ENCODE data around the gene SLC8B1.
A peak's percentile ranks its signal among the peaks of the same experiment; 100 is the strongest.

SLC8B1 gene

GRCh38 chr12:113334786-113335539, at the start of gene SLC8B1:
Gene SLC8B1 (minus strand): TSS chr12:113335109. CDS start chr12:113332878, 2,231 bp downstream.
- DNase-seq (ENCODE audit: low spot score): peak; percentile 99

GRCh38 chr12:113382206-113382605, 47.3 kb upstream of the SLC8B1 start:
- DNase-seq (ENCODE audit: low spot score): no peak

DNA sequence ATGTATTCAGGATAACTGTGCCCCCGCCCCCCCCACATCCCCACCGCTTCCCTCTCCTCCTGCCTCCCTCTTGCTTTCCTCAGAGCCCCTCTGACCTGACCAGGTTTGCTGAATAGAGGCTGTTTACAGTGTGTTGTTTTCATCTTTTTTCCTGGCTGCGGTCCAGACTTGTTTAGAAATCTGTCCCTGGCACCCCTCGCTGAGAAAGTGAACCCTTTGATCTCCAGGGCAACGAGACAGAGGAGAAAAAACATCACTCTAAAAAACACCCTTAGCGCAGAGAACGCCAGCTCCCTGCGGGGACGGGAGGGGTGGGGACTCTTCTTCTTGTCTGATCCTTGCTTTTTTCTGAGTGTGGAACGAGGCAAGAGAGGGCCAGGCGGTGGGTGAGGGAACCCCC, 46.3 kb upstream of the SLC8B1 start:
- no peak for DNase-seq (ENCODE audit: low spot score)

- no peak for DNase-seq (ENCODE audit: low spot score)
Measured at GRCh38 chr12:113378291-113378690, 43.4 kb upstream of the SLC8B1 start.

- no peak for DNase-seq (ENCODE audit: low spot score)
Measured at GRCh38 chr12:113374823-113375428, 40.0 kb upstream of the SLC8B1 start.

DNA sequence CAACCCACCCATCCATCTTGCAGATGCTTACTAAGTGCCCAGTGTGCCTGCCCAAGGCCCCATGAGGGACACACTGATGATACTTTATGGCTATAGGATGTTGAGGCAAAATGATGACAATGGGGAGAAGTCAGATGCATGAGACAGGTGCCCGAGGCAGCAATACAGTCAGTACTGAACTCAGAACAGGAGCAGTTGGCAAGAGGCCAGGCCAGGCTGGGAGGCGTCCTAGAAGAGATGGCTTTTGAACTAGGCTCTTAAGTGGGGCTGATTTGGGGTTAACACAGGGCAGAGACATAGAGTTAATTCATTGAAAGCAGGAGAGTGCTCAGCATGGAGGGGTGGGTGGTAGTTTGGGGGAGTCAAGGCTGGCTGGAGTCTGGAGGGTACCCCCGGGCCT, 39.1 kb upstream of the SLC8B1 start:
- no peak for DNase-seq (ENCODE audit: low spot score)

DNA sequence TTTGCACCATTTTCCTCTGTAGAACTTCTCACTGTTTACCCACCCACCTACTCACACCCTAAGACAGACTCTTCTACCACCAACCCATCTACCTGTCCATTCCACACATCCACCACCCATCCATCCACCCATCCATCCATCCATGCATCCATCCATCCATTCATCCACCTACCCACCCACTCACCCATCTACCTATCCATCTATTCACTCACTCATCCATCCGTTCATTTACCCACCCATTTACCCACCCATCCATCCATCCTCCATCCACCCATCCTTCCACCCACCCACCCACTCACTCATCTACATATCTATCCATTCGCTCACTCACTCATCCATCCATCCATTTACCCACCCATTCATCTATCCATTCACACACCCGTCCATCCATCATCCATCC, 38.5 kb upstream of the SLC8B1 start:
- DNase-seq (ENCODE audit: low spot score): no peak

GRCh38 chr12:113372371-113372770, 37.5 kb upstream of the SLC8B1 start:
- DNase-seq (ENCODE audit: low spot score): no peak

DNA sequence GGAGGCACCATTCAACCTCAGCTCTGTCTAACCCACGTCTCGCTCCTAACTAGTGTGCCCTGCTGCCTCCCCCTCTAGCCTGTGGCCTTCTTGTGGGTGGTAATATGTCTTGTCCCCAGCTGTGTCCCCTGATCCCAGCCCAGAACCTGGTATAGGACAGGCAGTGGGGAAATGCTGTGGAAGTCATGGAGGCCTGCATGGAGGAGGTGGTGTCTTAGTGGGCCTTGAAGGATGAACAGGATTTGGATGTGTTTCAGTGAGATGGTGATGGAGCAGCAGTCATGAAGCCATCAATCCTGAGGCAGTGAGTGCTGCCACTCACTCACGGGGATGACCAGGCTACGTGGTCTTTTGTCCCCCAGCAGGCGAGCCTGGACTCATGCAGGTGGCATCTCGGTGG, 36.9 kb upstream of the SLC8B1 start:
- no peak for DNase-seq (ENCODE audit: low spot score)

- no peak for DNase-seq (ENCODE audit: low spot score)
Measured at GRCh38 chr12:113370923-113371682, 36.2 kb upstream of the SLC8B1 start.

DNA sequence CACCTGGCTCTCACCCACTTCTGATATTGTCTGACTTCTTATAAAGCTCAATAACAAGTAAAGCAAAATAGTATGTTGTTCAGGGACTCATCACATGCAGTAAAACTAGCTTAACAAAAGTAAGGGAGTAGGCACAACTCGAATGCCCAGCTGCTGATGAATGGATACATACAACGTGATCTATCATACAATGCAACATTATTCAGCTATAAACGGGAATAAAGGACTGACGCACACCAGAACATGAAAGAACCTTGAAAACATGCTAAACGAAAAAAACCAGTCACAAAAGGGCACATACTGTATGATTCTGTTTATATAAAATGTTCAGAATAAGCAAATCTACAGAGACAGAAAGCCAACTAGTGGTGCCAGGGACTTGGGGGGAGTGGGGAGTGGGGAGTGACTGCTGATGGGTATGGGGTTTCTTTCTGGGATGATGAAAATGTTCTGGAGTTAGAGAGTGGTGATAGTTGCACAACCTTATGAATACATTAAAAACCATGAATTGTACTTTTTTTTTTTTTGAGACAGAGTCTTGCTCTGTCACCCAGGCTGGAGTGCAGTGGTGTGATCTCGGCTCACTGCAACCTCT, 34.6 kb upstream of the SLC8B1 start:
- DNase-seq (ENCODE audit: low spot score): no peak

DNA sequence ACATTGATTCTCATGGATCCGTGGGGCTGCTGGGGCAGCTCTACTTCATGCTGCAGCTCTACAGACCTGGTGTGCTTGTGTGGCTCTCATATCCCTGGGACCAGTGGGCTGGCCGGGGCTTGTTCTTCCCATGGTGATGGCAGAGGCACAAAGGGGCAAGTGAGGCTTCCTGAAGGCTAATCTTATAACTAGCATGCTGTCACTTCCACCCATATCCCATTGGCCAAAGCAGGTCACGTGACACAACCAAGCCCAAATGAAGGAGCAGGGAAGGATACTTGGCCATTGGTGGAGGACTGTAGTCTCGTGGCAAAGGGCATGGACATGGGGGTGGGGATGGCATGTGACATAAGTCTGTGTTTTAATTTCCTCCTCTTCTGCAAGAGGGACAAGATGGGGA, 33.4 kb upstream of the SLC8B1 start:
- DNase-seq (ENCODE audit: low spot score): no peak

- no peak for DNase-seq (ENCODE audit: low spot score)
Measured at GRCh38 chr12:113366827-113367226, 31.9 kb upstream of the SLC8B1 start.

DNA sequence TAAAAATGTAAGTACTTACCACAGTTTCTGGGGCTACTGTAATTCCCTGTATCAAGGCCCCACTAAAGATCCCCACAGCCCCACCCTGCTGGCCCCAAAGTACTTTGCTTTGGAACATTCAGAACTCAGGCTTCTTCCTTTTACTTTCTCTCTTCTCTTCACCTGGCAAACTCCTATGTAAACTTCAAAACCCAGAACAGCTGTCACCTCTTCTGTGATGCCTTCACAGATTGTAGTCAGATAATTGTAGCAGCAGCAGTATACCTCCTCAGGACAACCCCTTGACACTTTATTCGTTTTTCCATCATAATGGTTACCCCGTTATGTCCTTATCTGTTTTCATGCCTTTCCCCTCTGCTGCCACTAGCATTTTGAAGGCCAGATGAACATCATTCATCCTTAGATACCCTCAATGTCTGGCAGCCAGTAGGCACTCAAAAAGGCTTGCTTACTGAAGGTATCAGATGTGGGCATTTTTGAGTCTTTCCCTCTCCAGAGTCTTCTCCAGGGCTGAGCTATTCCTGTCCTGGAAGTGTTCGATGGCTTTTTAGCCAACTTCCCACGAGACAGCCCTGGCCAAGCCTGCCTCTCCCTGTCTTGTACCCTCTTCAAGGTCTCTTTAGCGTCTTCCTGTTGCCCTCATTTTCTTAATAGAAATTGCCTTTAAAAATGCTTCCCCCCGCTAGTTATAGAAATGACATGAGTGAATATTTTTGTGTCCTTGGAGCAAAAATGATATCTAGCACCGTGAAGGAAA, 30.9 kb upstream of the SLC8B1 start:
- DNase-seq (ENCODE audit: low spot score): no peak

- no peak for DNase-seq (ENCODE audit: low spot score)
Measured at GRCh38 chr12:113364698-113365097, 29.8 kb upstream of the SLC8B1 start.

DNA sequence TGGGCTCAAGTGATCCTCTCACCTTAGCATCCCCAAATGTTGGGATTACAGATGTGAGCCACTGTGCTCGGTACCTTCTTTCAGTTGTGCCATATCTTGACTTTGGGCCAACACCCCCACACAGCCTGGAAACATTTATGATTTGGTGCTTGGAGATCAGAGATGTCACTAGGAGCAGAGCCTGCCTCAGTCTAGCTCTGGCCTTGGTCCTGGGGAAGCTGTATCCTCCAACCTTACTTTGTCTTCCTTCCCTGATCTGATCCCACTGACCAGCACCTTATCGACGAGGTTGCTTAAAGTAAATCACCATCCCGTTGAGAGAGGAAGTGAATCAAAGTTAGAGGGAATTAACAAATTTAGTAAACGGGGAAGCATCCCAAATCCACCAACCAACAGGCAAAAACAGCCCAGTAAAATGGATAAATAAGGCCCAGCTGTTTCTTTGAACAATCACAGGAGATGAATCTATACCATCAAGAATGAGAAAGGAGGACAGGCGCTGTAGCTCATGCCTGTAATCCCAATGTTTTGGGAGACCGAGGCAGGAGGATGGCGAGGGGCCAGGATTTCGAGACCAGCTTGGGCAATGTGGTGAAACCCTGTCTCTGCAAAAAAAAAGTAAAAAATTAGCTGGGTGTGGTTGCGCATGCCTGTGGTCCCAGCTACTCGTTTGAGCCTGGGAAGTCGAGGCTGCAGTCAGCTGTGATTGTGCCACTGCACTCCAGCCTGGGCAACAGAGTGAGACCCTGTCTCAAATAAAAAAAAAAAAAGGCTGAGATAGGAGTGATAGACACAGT, 26.9 kb upstream of the SLC8B1 start:
- no peak for DNase-seq (ENCODE audit: low spot score)

GRCh38 chr12:113359939-113360748, 25.2 kb upstream of the SLC8B1 start:
- peak; percentile 31 for DNase-seq (ENCODE audit: low spot score)

GRCh38 chr12:113359133-113359938, 24.4 kb upstream of the SLC8B1 start:
- peak; percentile 70 for DNase-seq (ENCODE audit: low spot score)

- peak; percentile 99 for DNase-seq (ENCODE audit: low spot score)
Measured at GRCh38 chr12:113358381-113359132, 23.6 kb upstream of the SLC8B1 start, which contains the start of gene PLBD2. Gene PLBD2 (plus strand): TSS chr12:113358587. CDS start chr12:113358601, 14 bp downstream.

Measured in GM03348 (cell line).